Measurements from ENCODE around the gene BHMT2. TPM values are rescaled to one million over a fixed set of nuclear protein-coding genes. Genes with fewer than 3 reads are reported as not detected.

The BHMT2 gene
- total RNA-seq, 1 experiment from 2014 or later = not detected

DNA sequence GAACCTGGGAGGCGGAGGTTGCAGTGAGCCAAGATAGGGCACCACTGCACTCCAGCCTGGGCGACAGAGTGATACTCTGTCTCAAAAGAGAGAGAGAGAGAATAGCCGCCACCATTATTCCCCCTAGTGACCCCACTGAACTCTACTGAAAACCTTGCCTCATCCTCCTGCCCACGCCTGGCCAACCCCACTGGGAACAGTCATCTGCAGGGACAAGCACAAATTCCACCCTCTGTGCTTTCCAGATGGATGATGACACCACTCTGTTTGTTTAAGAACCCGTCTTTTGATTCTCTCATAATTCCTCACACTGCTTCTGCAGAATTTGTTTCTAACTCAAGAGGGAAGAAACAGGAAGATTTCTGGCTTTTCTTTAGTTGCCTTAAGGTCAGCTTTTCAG is 12.2 kb downstream of the BHMT2 start:
- peaks cover 2 to 3% of the 10 kb centered on the region in 2 experiments; a peak in 1 of 4 replicates for H3K4me1 Mint-ChIP-seq
- H3K4me1 ChIP-seq (ENCODE audit: insufficient read depth, low read length) = no peaks in the 10 kb centered on the region
- no peaks in the 10 kb centered on the region for H3K23me2 ChIP-seq (ENCODE audit: insufficient read length, low read depth, low read length, poor library complexity, severe bottlenecking)
- H3K9ac ChIP-seq (ENCODE audit: extremely low read depth, insufficient read length, low read length) = no peak overlapping the region
- H3K9me3 ChIP-seq (ENCODE audit: control insufficient read depth, low read depth, low read length) = no peaks in the 10 kb centered on the region
- H3K27ac Mint-ChIP-seq = no peak overlapping the region
- H4K20me1 ChIP-seq (ENCODE audit: control insufficient read depth, insufficient read depth, insufficient read length) = no peaks in the 10 kb centered on the region
- TF ChIP-seq CTCF (conservative IDR thresholded peaks at IDR 0.05) = no peak
- H4K5ac ChIP-seq (ENCODE audit: insufficient read length, low read depth, low read length) = no peak overlapping the region
- no peak overlapping the region for H2BK12ac ChIP-seq (ENCODE audit: insufficient read length, low read depth, low read length)
- no peak for DNase-seq
- no peak overlapping the region for H2BK120ac ChIP-seq (ENCODE audit: low read depth, low read length, poor library complexity, severe bottlenecking)
- H3K27ac ChIP-seq (ENCODE audit: insufficient read length, low read depth, low read length) = no peak overlapping the region
- no peak overlapping the region for H2BK15ac ChIP-seq (ENCODE audit: low read depth, low read length)
- no peak overlapping the region for H2AFZ ChIP-seq (ENCODE audit: low read length)
- H2BK5ac ChIP-seq (ENCODE audit: insufficient read length, low read length) = no peak overlapping the region
- no peak overlapping the region for H3K23ac ChIP-seq (ENCODE audit: insufficient read length, low read depth, low read length)
- H3K14ac ChIP-seq (ENCODE audit: insufficient read depth, low read length) = no peak overlapping the region
- H3K9me3 Mint-ChIP-seq = no peaks in the 10 kb centered on the region
- H3K27me3 Mint-ChIP-seq (ENCODE audit: low read depth) = no peaks in the 10 kb centered on the region
- no peak overlapping the region for H3K4me2 ChIP-seq (ENCODE audit: insufficient read depth, insufficient read length, low read length)
- no peak overlapping the region for H3T11ph ChIP-seq (ENCODE audit: low read length)
- no CpG with 5 or more reads among the region's 5 CpGs for WGBS (ENCODE audit: extremely low coverage, insufficient read length, low lambda C conversion rate)
- H3K18ac ChIP-seq (ENCODE audit: insufficient read length, low read depth, low read length) = no peak overlapping the region
- H4K8ac ChIP-seq (replicated peaks; ENCODE audit: insufficient read length, low read depth, low read length) = no peak overlapping the region
- H3K4ac ChIP-seq (ENCODE audit: low read depth, low read length) = no peak overlapping the region
- no peaks in the 10 kb centered on the region for H3K79me1 ChIP-seq (ENCODE audit: insufficient read depth, low read depth, low read length, poor library complexity, severe bottlenecking)
- no peak overlapping the region for H4K91ac ChIP-seq (ENCODE audit: insufficient read length, low read depth, low read length)
- H3K56ac ChIP-seq (ENCODE audit: insufficient read length, low read depth, low read length) = no peak overlapping the region
- no peak overlapping the region for H3K4me3 Mint-ChIP-seq
- H3K27me3 ChIP-seq (ENCODE audit: insufficient read depth, low read length) = no peaks in the 10 kb centered on the region
- no peaks in the 10 kb centered on the region for H3K79me2 ChIP-seq (ENCODE audit: insufficient read depth, low read length)
- no peak overlapping the region for H2AK5ac ChIP-seq (ENCODE audit: insufficient read length, low read length)
- H2BK20ac ChIP-seq (ENCODE audit: low read depth, low read length, poor library complexity, severe bottlenecking) = no peak overlapping the region
- no peaks in the 10 kb centered on the region for H3K36me3 Mint-ChIP-seq (ENCODE audit: insufficient read depth in 1 of 3, low read depth in 3 of 3)

All from H9 (cell line).